HepG2 (cell line): Measurements from ENCODE around the gene JPH4. TPM values are rescaled to one million over a fixed set of nuclear protein-coding genes. Genes with fewer than 3 reads are reported as not detected.

ENCODE experiments used
- FOSL2 ChIP-seq: sonication (generic); formaldehyde crosslinking; IDR thresholded peaks from 2 replicates; pipeline ENCODE4 v1.4.0; 2020; ENCODE audit warnings: missing genetic modification reagents
- GATAD2A ChIP-seq: IDR thresholded peaks from 2 replicates; pipeline ENCODE4 v1.6.1; 2016
- MBNL3 ChIP-seq: fragments of 250-450 bp; sonication (Bioruptor Pico); conservative IDR thresholded peaks from 2 replicates; pipeline ENCODE4 v1.8.0; 2022; ENCODE audit warnings: mild to moderate bottlenecking, inconsistent platforms
- NCOA1 ChIP-seq: sonication (generic); formaldehyde crosslinking; IDR thresholded peaks from 2 replicates; pipeline ENCODE4 v1.9.0; 2021; ENCODE audit warnings: missing genetic modification reagents
- PITX1 ChIP-seq: sonication (generic); formaldehyde crosslinking; IDR thresholded peaks from 2 replicates; pipeline ENCODE4 v1.5.1; 2020; ENCODE audit warnings: mild to moderate bottlenecking, missing genetic modification reagents
- POLR2AphosphoS5 ChIP-seq: IDR thresholded peaks from 2 replicates; pipeline ENCODE4 v1.6.1; 2012; ENCODE audit warnings: low read depth, low read length
- RBFOX2 ChIP-seq: fragments of 200-400 bp; formaldehyde crosslinking; IDR thresholded peaks from 2 replicates; pipeline ENCODE4 v1.6.1; 2017; ENCODE audit warnings: low read depth, mild to moderate bottlenecking, low read length
- RFX3 ChIP-seq: IDR thresholded peaks from 2 replicates; pipeline ENCODE4 v1.6.1; 2016; ENCODE audit warnings: missing biosample characterization, missing genetic modification reagents
- SMYD3 ChIP-seq: sonication (generic); formaldehyde crosslinking; IDR thresholded peaks from 2 replicates; pipeline ENCODE4 v1.8.1; 2023; ENCODE audit warnings: mild to moderate bottlenecking, missing genetic modification reagents
- ZFP36L2 ChIP-seq: sonication (generic); formaldehyde crosslinking; IDR thresholded peaks from 2 replicates; pipeline ENCODE4 v1.4.0; 2020; ENCODE audit warnings: missing genetic modification reagents
- ZFP62 ChIP-seq: sonication (generic); formaldehyde crosslinking; IDR thresholded peaks from 2 replicates; pipeline ENCODE4 v1.4.0; 2020; ENCODE audit warnings: missing genetic modification reagents
- ZNF292 ChIP-seq: sonication (generic); formaldehyde crosslinking; IDR thresholded peaks from 2 replicates; pipeline ENCODE4 v1.8.1; 2022; ENCODE audit warnings: mild to moderate bottlenecking, low read depth, missing genetic modification reagents, borderline replicate concordance
- ZNF460 ChIP-seq: sonication (generic); formaldehyde crosslinking; IDR thresholded peaks from 2 replicates; pipeline ENCODE4 v1.5.1; 2020; ENCODE audit warnings: missing genetic modification reagents, mild to moderate bottlenecking, borderline replicate concordance
- ZNF614 ChIP-seq: IDR thresholded peaks from 2 replicates; pipeline ENCODE4 v1.6.1; 2018; ENCODE audit warnings: missing biosample characterization, missing genetic modification reagents, inconsistent platforms, borderline replicate concordance
- ZNF720 ChIP-seq: sonication (generic); formaldehyde crosslinking; IDR thresholded peaks from 2 replicates; pipeline ENCODE4 v1.4.0; 2020; ENCODE audit warnings: missing genetic modification reagents
- ZNF749 ChIP-seq: sonication (generic); formaldehyde crosslinking; IDR thresholded peaks from 2 replicates; pipeline ENCODE4 v1.8.0; 2022; ENCODE audit warnings: mild to moderate bottlenecking, missing genetic modification reagents, moderate library complexity, borderline replicate concordance
- ZNF790 ChIP-seq: sonication (generic); formaldehyde crosslinking; IDR thresholded peaks from 2 replicates; pipeline ENCODE4 v1.8.0; 2022; ENCODE audit warnings: missing genetic modification reagents, mild to moderate bottlenecking, borderline replicate concordance
- ZZZ3 ChIP-seq: sonication (generic); formaldehyde crosslinking; IDR thresholded peaks from 2 replicates; pipeline ENCODE4 v1.4.0; 2020; ENCODE audit warnings: missing genetic modification reagents, mild to moderate bottlenecking, borderline replicate concordance
- polyA plus RNA-seq, 8 experiments: library from polyadenylated mRNA; depleted of rRNA in 3 of 8; stranded (reverse) in 7 of 8; unstranded in 1 of 8; fragments of >200 nt; fragmentation: Illumina TruSeq in 4 of 8; extraction: Trizol in 4 of 8; gene quantifications; 2 replicates each; pipeline versions ENCODE4 v1.2.1 to v1.2.3, GENCODE V29; 2011 to 2016; ENCODE audit warnings: low read depth in 4 of 8, missing spikeins in 1 of 8, mixed read lengths in 1 of 8; ENCODE audit not compliant: insufficient read depth in 1 of 8
- total RNA-seq, 5 experiments: library from RNA; depleted of rRNA; stranded (reverse); fragments of >200 nt; fragmentation: Illumina TruSeq; extraction: Trizol; gene quantifications; 2 replicates each; pipeline ENCODE4 v1.2.3, GENCODE V29; 2016; ENCODE audit warnings: low read depth in 1 of 5
- TF ChIP-seq, protein P1 (sequence below): sonication (generic); formaldehyde crosslinking; IDR thresholded peaks from 2 replicates; pipeline ENCODE4 v1.8.1; 2023; ENCODE audit warnings: mild to moderate bottlenecking, moderate library complexity, missing genetic modification reagents
- TF ChIP-seq, protein P2 (sequence below): sonication (generic); formaldehyde crosslinking; IDR thresholded peaks from 2 replicates; pipeline ENCODE4 v1.4.0; 2020; ENCODE audit warnings: missing genetic modification reagents
- TF ChIP-seq, protein P3 (sequence below): sonication (generic); formaldehyde crosslinking; IDR thresholded peaks from 2 replicates; pipeline ENCODE4 v1.8.0; 2022; ENCODE audit warnings: mild to moderate bottlenecking, missing genetic modification reagents, moderate library complexity
- TF ChIP-seq, protein P4 (sequence below), 2 experiments: fragments of 450-650 bp in 1 of 2; sonication (generic) in 1 of 2; formaldehyde crosslinking; IDR thresholded peaks; 2 replicates each; pipeline versions ENCODE4 v1.5.0 to v1.8.0; 2020 to 2022; ENCODE audit warnings: mild to moderate bottlenecking in 1 of 2, missing genetic modification reagents in 1 of 2

Gene JPH4
- total and polyA plus RNA-seq, 2 of the 13 experiments (the other 11 are each of a cell fraction or from before 2014, with no cell fraction given), result 0.08 to 0.22 TPM

DNA sequence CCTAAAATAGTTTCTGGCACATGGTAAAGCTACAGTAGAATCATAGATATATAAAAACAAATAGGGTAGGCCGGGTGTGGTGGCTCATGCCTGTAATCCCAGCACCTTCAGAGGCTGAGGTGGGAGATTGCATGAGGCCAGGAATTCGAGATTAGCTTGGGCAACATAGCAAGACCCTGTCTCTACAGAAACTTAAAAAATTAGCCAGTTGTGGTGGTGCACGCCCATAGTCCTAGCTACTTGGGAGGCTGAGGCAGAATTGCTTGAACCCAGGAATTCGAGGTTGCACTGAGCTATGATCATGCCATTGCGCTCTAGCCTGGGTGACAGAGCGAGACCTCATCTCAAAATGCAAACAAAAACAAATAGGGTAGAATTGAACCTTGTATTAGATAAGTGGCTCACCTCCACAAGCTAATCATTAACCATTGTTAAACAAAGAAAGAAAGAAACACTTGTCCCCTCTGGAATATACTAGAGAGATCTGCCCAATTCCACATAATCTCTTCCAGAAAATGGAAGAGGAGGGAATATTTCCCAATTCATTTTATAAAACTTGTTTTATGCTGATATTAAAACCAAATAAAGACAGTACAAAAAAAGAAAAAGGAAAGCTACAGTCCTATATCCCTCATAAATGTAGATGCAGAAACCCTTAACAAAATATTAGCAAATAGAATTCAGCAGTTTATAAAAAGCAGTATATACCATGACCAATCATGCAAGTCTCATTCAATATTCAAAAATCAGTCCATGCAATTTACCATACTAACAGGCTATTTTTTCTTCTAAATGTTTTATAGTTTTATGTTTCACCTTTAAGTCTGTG lies 34.9 kb upstream of the JPH4 start (continued):
- TF ChIP-seq ZNF749 (CRISPR knock-in tag) (no peak), FOSL2 (CRISPR knock-in tag) (peak; percentile 85), PITX1 (peak; percentile 91), GATAD2A (CRISPR knock-in tag) (peak; percentile 96), ZNF790 (CRISPR knock-in tag) (no peak), SMYD3 (CRISPR knock-in tag) (peak; percentile 89; the same call in 1 of the 2 replicates), ZNF460 (no peak), NCOA1 (no peak), POLR2AphosphoS5 (peak; percentile 60; the same call in 1 of the 2 replicates), ZNF720 (CRISPR knock-in tag) (0 out of 2 replicates have a peak, but pooled peaks have one; percentile 43), ZNF292 (CRISPR knock-in tag) (peak; percentile 99), RFX3 (0 out of 2 replicates have a peak, but pooled peaks have one; percentile 36), ZNF614 (peak; percentile 99), ZZZ3 (CRISPR knock-in tag) (no peak), RBFOX2 (peak; percentile 27; the same call in 1 of the 2 replicates), ZFP36L2 (CRISPR knock-in tag) (no peak), MBNL3 (no peak), ZFP62 (CRISPR knock-in tag) (no peak)
- TF ChIP-seq, protein P1, sequence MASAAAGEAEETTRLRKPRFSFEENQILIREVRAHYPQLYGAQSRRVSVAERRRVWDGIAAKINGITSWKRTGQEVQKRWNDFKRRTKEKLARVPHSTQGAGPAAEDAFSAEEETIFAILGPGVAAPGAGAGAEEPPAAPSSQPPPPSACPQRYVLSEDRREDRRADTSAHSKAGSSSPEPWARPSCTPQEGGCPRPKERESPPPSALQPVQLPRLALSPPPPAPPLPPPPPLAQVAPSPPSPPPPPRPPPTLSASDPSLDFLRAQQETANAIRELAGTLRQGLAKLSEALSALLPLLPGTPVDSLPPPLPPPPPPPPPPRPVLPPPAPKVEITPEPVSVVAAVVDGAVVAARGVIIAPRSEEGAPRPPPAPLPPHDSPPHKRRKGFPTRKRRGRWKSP (CRISPR knock-in tag), result peak; percentile 92
- TF ChIP-seq, protein P2, sequence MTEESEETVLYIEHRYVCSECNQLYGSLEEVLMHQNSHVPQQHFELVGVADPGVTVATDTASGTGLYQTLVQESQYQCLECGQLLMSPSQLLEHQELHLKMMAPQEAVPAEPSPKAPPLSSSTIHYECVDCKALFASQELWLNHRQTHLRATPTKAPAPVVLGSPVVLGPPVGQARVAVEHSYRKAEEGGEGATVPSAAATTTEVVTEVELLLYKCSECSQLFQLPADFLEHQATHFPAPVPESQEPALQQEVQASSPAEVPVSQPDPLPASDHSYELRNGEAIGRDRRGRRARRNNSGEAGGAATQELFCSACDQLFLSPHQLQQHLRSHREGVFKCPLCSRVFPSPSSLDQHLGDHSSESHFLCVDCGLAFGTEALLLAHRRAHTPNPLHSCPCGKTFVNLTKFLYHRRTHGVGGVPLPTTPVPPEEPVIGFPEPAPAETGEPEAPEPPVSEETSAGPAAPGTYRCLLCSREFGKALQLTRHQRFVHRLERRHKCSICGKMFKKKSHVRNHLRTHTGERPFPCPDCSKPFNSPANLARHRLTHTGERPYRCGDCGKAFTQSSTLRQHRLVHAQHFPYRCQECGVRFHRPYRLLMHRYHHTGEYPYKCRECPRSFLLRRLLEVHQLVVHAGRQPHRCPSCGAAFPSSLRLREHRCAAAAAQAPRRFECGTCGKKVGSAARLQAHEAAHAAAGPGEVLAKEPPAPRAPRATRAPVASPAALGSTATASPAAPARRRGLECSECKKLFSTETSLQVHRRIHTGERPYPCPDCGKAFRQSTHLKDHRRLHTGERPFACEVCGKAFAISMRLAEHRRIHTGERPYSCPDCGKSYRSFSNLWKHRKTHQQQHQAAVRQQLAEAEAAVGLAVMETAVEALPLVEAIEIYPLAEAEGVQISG (CRISPR knock-in tag), result peak; percentile 79
- TF ChIP-seq, protein P3, sequence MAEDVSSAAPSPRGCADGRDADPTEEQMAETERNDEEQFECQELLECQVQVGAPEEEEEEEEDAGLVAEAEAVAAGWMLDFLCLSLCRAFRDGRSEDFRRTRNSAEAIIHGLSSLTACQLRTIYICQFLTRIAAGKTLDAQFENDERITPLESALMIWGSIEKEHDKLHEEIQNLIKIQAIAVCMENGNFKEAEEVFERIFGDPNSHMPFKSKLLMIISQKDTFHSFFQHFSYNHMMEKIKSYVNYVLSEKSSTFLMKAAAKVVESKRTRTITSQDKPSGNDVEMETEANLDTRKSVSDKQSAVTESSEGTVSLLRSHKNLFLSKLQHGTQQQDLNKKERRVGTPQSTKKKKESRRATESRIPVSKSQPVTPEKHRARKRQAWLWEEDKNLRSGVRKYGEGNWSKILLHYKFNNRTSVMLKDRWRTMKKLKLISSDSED (CRISPR knock-in tag), result no peak
- TF ChIP-seq, protein P4, sequence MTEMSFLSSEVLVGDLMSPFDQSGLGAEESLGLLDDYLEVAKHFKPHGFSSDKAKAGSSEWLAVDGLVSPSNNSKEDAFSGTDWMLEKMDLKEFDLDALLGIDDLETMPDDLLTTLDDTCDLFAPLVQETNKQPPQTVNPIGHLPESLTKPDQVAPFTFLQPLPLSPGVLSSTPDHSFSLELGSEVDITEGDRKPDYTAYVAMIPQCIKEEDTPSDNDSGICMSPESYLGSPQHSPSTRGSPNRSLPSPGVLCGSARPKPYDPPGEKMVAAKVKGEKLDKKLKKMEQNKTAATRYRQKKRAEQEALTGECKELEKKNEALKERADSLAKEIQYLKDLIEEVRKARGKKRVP (CRISPR knock-in tag; IDR thresholded peaks at IDR 0.05), result no peak
